ENCODE data around the gene ATP1A1. TPM values are rescaled to one million over a fixed set of nuclear protein-coding genes. Genes with fewer than 3 reads are reported as not detected.

ATP1A1 gene
- total RNA-seq, 5 donors from 2014 or later (not counting 1 experiment from before 2014, with no cell fraction given): 230 to 292 (median 266) TPM

DNA sequence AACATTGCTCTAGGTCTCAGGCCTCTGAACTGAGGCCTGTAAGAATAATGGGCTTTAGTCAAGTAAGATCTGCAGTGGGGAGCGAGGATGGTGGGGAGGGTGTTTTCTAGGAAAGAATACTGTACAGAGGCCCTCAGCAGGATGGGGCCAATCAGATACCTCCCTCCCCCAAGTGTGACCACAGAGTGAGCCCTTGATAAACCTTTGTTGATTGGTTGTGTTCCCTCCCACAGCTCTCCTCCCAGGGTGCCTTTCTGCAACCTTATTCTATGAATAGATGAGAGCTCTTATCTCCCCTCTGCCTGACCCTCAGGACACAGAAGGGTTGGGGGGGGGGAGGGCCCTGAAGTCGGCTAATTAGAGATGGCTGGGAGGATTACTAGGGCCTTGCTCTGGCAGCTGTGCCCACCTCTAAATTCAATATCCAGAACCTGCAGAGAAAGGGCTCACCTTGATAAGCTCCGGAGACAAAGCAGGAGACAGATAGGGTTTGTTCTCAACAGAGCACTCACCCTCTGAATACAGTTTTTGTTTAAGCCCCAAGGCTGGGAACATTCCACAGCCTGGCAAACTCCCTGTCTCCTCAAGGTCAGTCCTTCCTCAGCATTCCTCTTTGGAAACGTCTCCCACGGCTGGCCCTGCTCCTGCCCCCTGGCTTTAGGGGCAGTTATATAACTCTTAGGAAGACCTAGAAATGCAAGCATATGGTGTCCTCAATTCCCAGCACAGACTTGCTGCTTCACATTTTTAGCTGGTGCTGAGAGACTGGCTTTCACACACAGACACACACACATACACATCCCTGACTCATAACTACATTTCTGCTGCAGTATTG, 42.9 kb downstream of the ATP1A1 start:
- peaks cover 32 to 48% (median 41%) of the 10 kb centered on the region in 3 donors for H3K4me1 Mint-ChIP-seq
- ATAC-seq (replicated peaks in 1 of 4): no peak
- Histone ChIP-seq H3K36me3 (ENCODE audit: control insufficient read depth in 2 of 2, extremely low read depth in 1 of 2, insufficient read depth in 1 of 2, low read length in 1 of 2) (peaks cover 0 to 5% of the 10 kb centered on the region in 2 donors), H3K9me3 (no peaks in the 10 kb centered on the region), H3K27ac (ENCODE audit: low read length) (no peak overlapping the region), H3K4me3 (ENCODE audit: control insufficient read depth in 1 of 2, extremely low read depth in 1 of 2, low read length in 1 of 2) (no peak overlapping the region), H3K27me3 (replicated peaks in 1 of 2; ENCODE audit: control insufficient read depth in 2 of 2, extremely low read depth in 1 of 2, insufficient read depth in 2 of 2, low read length in 1 of 2) (no peaks in the 10 kb centered on the region), H3K4me1 (ENCODE audit: control insufficient read depth in 1 of 2, extremely low read depth in 1 of 2, insufficient read depth in 2 of 2, low read length in 2 of 2) (peaks cover 10 to 21% of the 10 kb centered on the region in 2 experiments)
- CTCF ChIA-PET: no interaction called here
- WGBS (ENCODE audit: insufficient coverage): 100% methylated on average over 2 of the region's 5 CpGs
- no peak for DNase-seq
- no peak overlapping the region for H3K4me3 Mint-ChIP-seq
- H3K36me3 Mint-ChIP-seq: peaks cover 10% of the 10 kb centered on the region
- POLR2A ChIA-PET: no interaction called here
- H3K9me3 Mint-ChIP-seq: no peaks in the 10 kb centered on the region
- H3K27ac Mint-ChIP-seq: peak overlapping the region; percentile 29 to 68
- H3K27me3 Mint-ChIP-seq: no peaks in the 10 kb centered on the region

- peaks cover 10% of the 10 kb centered on the region for H3K36me3 Mint-ChIP-seq
- WGBS (ENCODE audit: insufficient coverage): no CpG with 5 or more reads among the region's 4 CpGs
- POLR2A ChIA-PET: interaction anchor here (0.6 to 1.2 kb wide), 5 partner anchors 14 to 441 kb away, joined by 3 read pairs; no protein-coding TSS in a partner anchor
- Histone ChIP-seq H3K9me3 (no peaks in the 10 kb centered on the region), H3K4me3 (ENCODE audit: control insufficient read depth in 1 of 2, extremely low read depth in 1 of 2, low read length in 1 of 2) (no peak overlapping the region), H3K36me3 (ENCODE audit: control insufficient read depth in 2 of 2, extremely low read depth in 1 of 2, insufficient read depth in 1 of 2, low read length in 1 of 2) (peaks cover 0 to 5% of the 10 kb centered on the region in 2 donors), H3K27me3 (replicated peaks in 1 of 2; ENCODE audit: control insufficient read depth in 2 of 2, extremely low read depth in 1 of 2, insufficient read depth in 2 of 2, low read length in 1 of 2) (no peaks in the 10 kb centered on the region), H3K27ac (ENCODE audit: low read length) (no peak overlapping the region), H3K4me1 (ENCODE audit: control insufficient read depth in 1 of 2, extremely low read depth in 1 of 2, insufficient read depth in 2 of 2, low read length in 2 of 2) (peaks cover 10 to 21% of the 10 kb centered on the region in 2 experiments)
- H3K27me3 Mint-ChIP-seq: no peaks in the 10 kb centered on the region
- H3K9me3 Mint-ChIP-seq: no peaks in the 10 kb centered on the region
- CTCF ChIA-PET: interaction anchor here (0.6 kb wide), 2 partner anchors 32 to 1595 kb away, joined by 3 read pairs; no protein-coding TSS in a partner anchor
- H3K4me1 Mint-ChIP-seq: peaks cover 32 to 48% (median 41%) of the 10 kb centered on the region in 3 donors
- no peak for DNase-seq
- no peak for ATAC-seq (replicated peaks in 1 of 4)
- peak overlapping the region; percentile 91 to 93 for H3K27ac Mint-ChIP-seq
- H3K4me3 Mint-ChIP-seq: peak overlapping the region; percentile 85 to 92 (median 90)
Measured at GRCh38 chr1:116416854-116417513, 43.9 kb downstream of the ATP1A1 start.

DNA sequence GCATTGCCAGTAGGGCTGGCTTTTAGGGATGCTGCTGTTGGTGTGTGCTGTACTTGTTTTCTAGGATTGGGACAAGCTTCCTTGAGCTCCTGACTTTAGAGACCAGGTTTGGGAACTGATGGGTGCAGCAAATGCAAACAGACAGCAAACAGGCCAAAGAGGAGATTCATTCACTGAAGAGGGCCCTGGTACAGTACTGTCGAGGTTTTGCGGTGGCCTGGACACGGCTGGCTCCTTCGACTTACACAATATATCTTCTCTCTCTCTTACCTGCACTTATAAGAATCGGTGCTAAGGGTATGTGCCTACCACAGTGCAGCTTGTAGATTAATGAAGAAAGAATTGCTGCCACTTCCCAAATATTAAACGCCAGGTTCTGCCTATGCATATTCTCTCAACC, 44.6 kb downstream of the ATP1A1 start:
- peak overlapping the region; percentile 85 to 92 (median 90) for H3K4me3 Mint-ChIP-seq
- H3K36me3 ChIP-seq (ENCODE audit: control insufficient read depth in 2 of 2, extremely low read depth in 1 of 2, insufficient read depth in 1 of 2, low read length in 1 of 2): peaks cover 0 to 5% of the 10 kb centered on the region in 2 donors
- ATAC-seq (replicated peaks in 1 of 4) (no peak), DNase-seq (peak in 1 of 35 experiments; percentile 17)
- no peaks in the 10 kb centered on the region for H3K27me3 ChIP-seq (replicated peaks in 1 of 2; ENCODE audit: control insufficient read depth in 2 of 2, extremely low read depth in 1 of 2, insufficient read depth in 2 of 2, low read length in 1 of 2)
- no CpG with 5 or more reads among the region's 6 CpGs for WGBS (ENCODE audit: insufficient coverage)
- H3K9me3 Mint-ChIP-seq: no peaks in the 10 kb centered on the region
- H3K27ac Mint-ChIP-seq: peak overlapping the region; percentile 91 to 93
- peak overlapping the region; percentile 60 to 74 for H3K4me3 ChIP-seq (ENCODE audit: control insufficient read depth in 1 of 2, extremely low read depth in 1 of 2, low read length in 1 of 2)
- peaks cover 10% of the 10 kb centered on the region for H3K36me3 Mint-ChIP-seq
- H3K27ac ChIP-seq (ENCODE audit: low read length): peak overlapping the region; percentile 75
- H3K4me1 ChIP-seq (ENCODE audit: control insufficient read depth in 1 of 2, extremely low read depth in 1 of 2, insufficient read depth in 2 of 2, low read length in 2 of 2): peaks cover 10 to 21% of the 10 kb centered on the region in 2 experiments
- H3K9me3 ChIP-seq: no peaks in the 10 kb centered on the region
- POLR2A ChIA-PET: interaction anchor here (0.6 to 2.2 kb wide), 6 partner anchors 15 to 441 kb away, joined by 3 to 11 read pairs (median 3); no protein-coding TSS in a partner anchor
- H3K27me3 Mint-ChIP-seq: no peaks in the 10 kb centered on the region
- H3K4me1 Mint-ChIP-seq: peaks cover 32 to 48% (median 41%) of the 10 kb centered on the region in 3 donors
- CTCF ChIA-PET: interaction anchor here (0.6 kb wide), 2 partner anchors 31 to 1596 kb away, joined by 3 read pairs; no protein-coding TSS in a partner anchor

DNA sequence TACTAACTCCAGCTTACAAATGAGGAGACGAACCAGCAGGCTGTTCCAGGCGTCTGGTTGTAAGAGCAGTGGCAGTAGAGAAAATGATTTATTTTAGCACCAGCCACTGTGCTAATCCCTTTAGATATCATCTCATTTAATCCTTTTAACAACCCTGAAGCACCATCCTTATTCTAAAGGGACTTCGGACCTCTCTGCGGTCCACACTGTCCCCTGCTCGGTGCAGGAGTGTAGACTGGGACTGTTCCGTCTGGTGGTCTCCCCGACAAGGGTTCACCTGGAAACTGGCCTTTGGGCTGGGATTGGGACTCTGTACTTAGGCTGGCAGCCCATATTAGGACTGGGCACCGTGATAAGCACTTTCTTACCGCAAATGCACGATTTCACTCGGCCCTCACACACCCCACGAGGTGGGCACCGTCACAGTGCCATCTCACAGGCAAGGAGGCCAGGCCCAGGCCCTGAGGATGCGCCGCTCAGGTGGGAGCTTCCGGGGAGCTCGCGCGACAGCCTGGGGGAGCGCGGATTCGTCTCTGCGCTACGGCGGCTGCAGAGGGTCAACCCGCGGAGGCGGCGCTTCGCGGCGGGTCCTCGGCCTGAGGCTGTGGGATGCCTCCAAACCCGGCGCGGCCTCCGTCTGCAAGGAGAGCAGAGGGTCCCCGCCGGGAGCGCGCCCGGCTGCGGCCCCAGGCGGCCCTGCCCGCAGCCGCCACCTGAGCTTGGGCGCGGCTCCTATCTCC, 45.2 kb downstream of the ATP1A1 start:
- Mint-ChIP-seq H3K9me3 (no peaks in the 10 kb centered on the region), H3K27me3 (no peaks in the 10 kb centered on the region), H3K4me3 (peak overlapping the region; percentile 85 to 92 (median 90)), H3K27ac (peak overlapping the region; percentile 91 to 93), H3K4me1 (peaks cover 32 to 43% (median 36%) of the 10 kb centered on the region in 3 donors), H3K36me3 (peaks cover 6% of the 10 kb centered on the region)
- peak; percentile 95 to 97 (median 96) for ATAC-seq (replicated peaks in 1 of 4)
- Histone ChIP-seq H3K9me3 (no peaks in the 10 kb centered on the region), H3K27ac (ENCODE audit: low read length) (peak overlapping the region; percentile 75), H3K4me3 (ENCODE audit: control insufficient read depth in 1 of 2, extremely low read depth in 1 of 2, low read length in 1 of 2) (peak overlapping the region; percentile 60 to 74), H3K27me3 (replicated peaks in 1 of 2; ENCODE audit: control insufficient read depth in 2 of 2, extremely low read depth in 1 of 2, insufficient read depth in 2 of 2, low read length in 1 of 2) (no peaks in the 10 kb centered on the region), H3K36me3 (ENCODE audit: control insufficient read depth in 2 of 2, extremely low read depth in 1 of 2, insufficient read depth in 1 of 2, low read length in 1 of 2) (no peaks in the 10 kb centered on the region), H3K4me1 (ENCODE audit: control insufficient read depth in 1 of 2, extremely low read depth in 1 of 2, insufficient read depth in 2 of 2, low read length in 2 of 2) (peaks cover 10 to 21% of the 10 kb centered on the region in 2 experiments)
- ChIA-PET POLR2A (interaction anchor here (0.5 to 2.2 kb wide), 6 partner anchors 42 to 723 kb away, joined by 3 to 17 read pairs (median 4); no protein-coding TSS in a partner anchor), CTCF (interaction anchor here (0.6 to 1.0 kb wide), 4 partner anchors 42 to 1314 kb away, joined by 3 to 4 read pairs (median 3); no protein-coding TSS in a partner anchor)
- peak; percentile 77 to 92 (median 84) for DNase-seq
- WGBS (ENCODE audit: insufficient coverage): under 1% methylated on average over 45 of the region's 48 CpGs

DNA sequence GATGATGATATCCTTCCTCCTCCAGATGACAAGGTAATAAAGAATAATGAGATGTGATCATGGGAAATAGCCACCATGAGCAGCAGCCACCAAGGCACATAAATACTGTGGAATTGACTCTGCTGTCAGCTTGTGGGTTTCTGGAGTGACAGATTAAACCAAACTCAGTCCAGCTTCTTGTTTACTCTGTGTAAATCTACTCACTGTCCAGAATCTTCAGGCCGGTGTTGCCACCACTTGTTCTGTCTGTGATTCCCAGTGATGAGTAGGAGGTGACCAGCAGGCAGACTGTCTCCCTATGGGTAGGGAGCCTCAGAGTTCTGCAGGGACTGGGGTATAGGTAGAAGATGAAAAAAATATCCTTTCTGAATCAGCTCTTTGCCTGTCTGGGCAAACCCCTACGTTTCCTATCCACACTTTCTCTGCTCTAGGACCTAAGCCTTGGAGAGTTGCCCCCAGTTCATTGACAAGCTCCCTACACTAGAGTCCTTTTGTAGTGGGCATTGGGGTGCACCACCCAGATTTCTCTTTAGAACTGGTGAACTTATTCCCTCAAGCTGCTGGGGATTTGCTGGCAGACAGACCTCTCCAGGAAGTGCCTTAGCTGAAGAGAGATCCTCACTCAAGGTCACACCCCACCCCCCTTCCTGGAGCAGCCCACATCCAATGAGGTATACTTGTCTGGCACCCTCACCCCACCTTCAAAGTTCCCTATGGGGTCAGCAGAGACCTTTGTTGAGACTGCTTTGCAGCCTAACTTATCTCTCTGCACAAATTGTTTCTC, 47.6 kb downstream of the ATP1A1 start:
- Histone ChIP-seq H3K9me3 (no peaks in the 10 kb centered on the region), H3K27ac (ENCODE audit: low read length) (no peak overlapping the region), H3K4me3 (ENCODE audit: control insufficient read depth in 1 of 2, extremely low read depth in 1 of 2, low read length in 1 of 2) (no peak overlapping the region), H3K27me3 (replicated peaks in 1 of 2; ENCODE audit: control insufficient read depth in 2 of 2, extremely low read depth in 1 of 2, insufficient read depth in 2 of 2, low read length in 1 of 2) (no peaks in the 10 kb centered on the region), H3K36me3 (ENCODE audit: control insufficient read depth in 2 of 2, extremely low read depth in 1 of 2, insufficient read depth in 1 of 2, low read length in 1 of 2) (no peaks in the 10 kb centered on the region), H3K4me1 (ENCODE audit: control insufficient read depth in 1 of 2, extremely low read depth in 1 of 2, insufficient read depth in 2 of 2, low read length in 2 of 2) (peaks cover 10 to 21% of the 10 kb centered on the region in 2 experiments)
- Mint-ChIP-seq H3K4me3 (peak overlapping the region in 2 of 3 donors; percentile 49 to 90), H3K36me3 (no peaks in the 10 kb centered on the region), H3K27ac (no peak overlapping the region), H3K9me3 (no peaks in the 10 kb centered on the region), H3K4me1 (peaks cover 25 to 30% (median 28%) of the 10 kb centered on the region in 3 donors), H3K27me3 (no peaks in the 10 kb centered on the region)
- WGBS (ENCODE audit: insufficient coverage): 50% methylated on average over 1 of the region's 2 CpGs
- CTCF ChIA-PET: interaction anchor here in 1 of 2 donors (0.6 kb wide), 1 partner anchor 1092 kb away, joined by 3 read pairs; no protein-coding TSS in a partner anchor
- DNase-seq (no peak), ATAC-seq (replicated peaks in 1 of 4) (no peak)
- POLR2A ChIA-PET: no interaction called here

Data from T-cell (primary cell).